ENCODE results near the gene CACNA2D3.

The CACNA2D3 gene

DNA sequence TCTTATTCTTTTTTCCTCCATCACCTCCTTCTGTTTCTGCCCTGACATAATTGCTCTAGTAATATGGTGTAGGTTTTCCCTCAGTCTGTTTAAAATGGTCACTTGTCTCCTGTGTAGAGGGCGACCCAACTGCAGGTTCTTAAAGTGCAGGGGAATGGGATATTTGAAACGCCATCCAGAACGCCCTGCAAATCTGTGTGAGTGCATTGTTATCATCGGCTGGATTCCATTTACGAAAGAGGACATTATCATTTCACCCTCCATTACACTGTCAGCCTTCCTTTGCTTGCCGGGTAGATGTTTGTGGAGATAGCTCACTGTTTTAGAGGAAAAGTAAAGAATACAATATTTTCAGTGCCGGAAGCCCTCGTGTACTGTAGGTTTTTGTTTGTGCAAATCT, 451.5 kb downstream of the CACNA2D3 start:
- no peak overlapping the region for H3K4me3 ChIP-seq (ENCODE audit: low read depth, low read length)
- H3K36me3 ChIP-seq (ENCODE audit: control insufficient read depth, insufficient read depth, low read length), result no peaks in the 10 kb centered on the region
- H3K27me3 ChIP-seq (ENCODE audit: control insufficient read depth, insufficient read depth, low read length), result no peaks in the 10 kb centered on the region
- no peak overlapping the region for H2AFZ ChIP-seq
- no peak overlapping the region for H3K9ac ChIP-seq
- H3K4me2 ChIP-seq (ENCODE audit: low read length), result no peak overlapping the region
- H3K9me3 ChIP-seq (ENCODE audit: control insufficient read depth, low read length), result no peaks in the 10 kb centered on the region
- TF ChIP-seq, protein P1, sequence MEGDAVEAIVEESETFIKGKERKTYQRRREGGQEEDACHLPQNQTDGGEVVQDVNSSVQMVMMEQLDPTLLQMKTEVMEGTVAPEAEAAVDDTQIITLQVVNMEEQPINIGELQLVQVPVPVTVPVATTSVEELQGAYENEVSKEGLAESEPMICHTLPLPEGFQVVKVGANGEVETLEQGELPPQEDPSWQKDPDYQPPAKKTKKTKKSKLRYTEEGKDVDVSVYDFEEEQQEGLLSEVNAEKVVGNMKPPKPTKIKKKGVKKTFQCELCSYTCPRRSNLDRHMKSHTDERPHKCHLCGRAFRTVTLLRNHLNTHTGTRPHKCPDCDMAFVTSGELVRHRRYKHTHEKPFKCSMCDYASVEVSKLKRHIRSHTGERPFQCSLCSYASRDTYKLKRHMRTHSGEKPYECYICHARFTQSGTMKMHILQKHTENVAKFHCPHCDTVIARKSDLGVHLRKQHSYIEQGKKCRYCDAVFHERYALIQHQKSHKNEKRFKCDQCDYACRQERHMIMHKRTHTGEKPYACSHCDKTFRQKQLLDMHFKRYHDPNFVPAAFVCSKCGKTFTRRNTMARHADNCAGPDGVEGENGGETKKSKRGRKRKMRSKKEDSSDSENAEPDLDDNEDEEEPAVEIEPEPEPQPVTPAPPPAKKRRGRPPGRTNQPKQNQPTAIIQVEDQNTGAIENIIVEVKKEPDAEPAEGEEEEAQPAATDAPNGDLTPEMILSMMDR (IDR thresholded peaks at IDR 0.05), result no peak
- H3K4me1 ChIP-seq, result no peaks in the 10 kb centered on the region
- H3K27ac ChIP-seq, result no peak overlapping the region
- H3K79me2 ChIP-seq, result no peaks in the 10 kb centered on the region

DNA sequence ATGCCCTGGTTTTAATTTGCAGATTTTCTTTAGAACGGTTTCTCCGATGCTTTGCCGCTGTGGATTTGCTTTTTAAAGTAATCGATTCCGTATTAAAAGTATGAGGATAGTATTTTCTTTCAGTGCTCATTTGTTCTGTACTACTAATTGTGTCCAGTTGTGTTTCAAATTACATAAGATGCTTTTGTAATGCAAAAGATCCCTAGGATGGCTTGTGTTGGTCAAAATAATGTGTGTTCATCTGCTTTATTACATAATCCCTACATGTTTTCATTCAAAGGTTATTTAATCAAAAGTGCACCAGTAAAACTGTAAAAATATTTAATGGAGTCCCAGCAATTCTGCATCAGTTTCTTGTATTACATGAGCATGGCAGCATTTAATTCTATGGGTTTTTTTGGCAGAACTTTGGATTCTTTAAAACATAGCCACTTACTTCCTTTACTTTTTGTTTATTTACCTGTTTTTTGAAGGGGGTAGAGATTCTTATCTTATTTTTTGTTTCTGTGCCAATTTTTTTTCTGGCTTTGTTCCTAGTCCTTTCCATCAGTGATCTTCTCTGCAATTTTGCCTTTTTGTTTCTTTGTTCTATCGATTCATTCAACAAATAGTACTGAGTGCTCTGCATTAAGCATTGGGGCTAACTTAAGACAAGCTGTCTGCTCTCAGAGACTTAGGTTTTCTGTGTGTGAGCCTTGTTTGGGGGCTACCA, 452.7 kb downstream of the CACNA2D3 start:
- no peaks in the 10 kb centered on the region for H3K9me3 ChIP-seq (ENCODE audit: control insufficient read depth, low read length)
- no peaks in the 10 kb centered on the region for H3K36me3 ChIP-seq (ENCODE audit: control insufficient read depth, insufficient read depth, low read length)
- no peak overlapping the region for H2AFZ ChIP-seq
- H3K27me3 ChIP-seq (ENCODE audit: control insufficient read depth, insufficient read depth, low read length), result no peaks in the 10 kb centered on the region
- H3K9ac ChIP-seq, result no peak overlapping the region
- H3K27ac ChIP-seq, result no peak overlapping the region
- H3K4me1 ChIP-seq, result no peaks in the 10 kb centered on the region
- TF ChIP-seq, protein P1 (IDR thresholded peaks at IDR 0.05), result no peak
- H3K4me3 ChIP-seq (ENCODE audit: low read depth, low read length), result no peak overlapping the region
- H3K79me2 ChIP-seq, result no peaks in the 10 kb centered on the region
- no peak overlapping the region for H3K4me2 ChIP-seq (ENCODE audit: low read length)

DNA sequence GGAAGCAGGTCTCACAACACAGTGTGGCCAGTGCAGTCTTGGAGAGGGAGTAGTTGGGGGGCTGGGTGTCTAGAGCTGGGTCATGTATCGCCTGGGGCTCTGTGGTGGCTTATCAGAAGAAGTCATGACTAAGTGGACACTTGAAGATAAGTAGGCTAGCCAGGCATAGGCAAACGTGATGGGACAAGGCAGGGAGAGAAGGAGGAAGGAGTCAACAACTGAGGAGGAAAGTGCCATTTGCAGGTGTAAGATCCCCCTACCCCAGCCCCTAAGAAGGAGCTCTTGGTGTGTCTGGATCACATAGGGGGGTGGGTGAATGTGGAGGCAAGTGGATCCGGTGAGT, 453.2 kb downstream of the CACNA2D3 start:
- Histone ChIP-seq H3K4me1 (no peaks in the 10 kb centered on the region), H3K9me3 (ENCODE audit: control insufficient read depth, low read length) (no peaks in the 10 kb centered on the region), H3K27me3 (ENCODE audit: control insufficient read depth, insufficient read depth, low read length) (no peaks in the 10 kb centered on the region), H3K4me2 (ENCODE audit: low read length) (no peak overlapping the region), H2AFZ (no peak overlapping the region), H3K27ac (no peak overlapping the region), H3K79me2 (no peaks in the 10 kb centered on the region), H3K9ac (no peak overlapping the region), H3K4me3 (ENCODE audit: low read depth, low read length) (no peak overlapping the region), H3K36me3 (ENCODE audit: control insufficient read depth, insufficient read depth, low read length) (no peaks in the 10 kb centered on the region)
- TF ChIP-seq, protein P1 (IDR thresholded peaks at IDR 0.05), result no peak

DNA sequence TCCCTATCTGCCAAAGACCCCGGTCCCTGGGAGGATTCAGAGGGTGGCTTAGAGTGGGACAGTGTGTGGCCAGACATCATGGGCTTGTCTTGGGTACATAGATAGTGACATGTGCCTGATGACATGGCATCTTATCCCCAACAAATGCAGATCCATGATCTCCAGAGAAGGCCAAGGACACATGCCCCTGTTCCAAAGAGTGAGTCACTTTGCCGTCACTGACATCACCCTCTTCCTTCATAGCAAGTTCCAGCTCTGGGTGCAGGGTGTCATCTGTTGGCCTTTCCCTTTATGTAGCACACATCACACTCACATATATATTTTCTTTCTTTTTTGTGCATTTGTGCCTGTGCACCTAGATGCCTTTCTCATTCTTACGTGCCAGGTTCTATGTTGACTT, 455.0 kb downstream of the CACNA2D3 start:
- Histone ChIP-seq H3K36me3 (ENCODE audit: control insufficient read depth, insufficient read depth, low read length) (no peaks in the 10 kb centered on the region), H3K79me2 (no peaks in the 10 kb centered on the region), H3K4me2 (ENCODE audit: low read length) (no peak overlapping the region), H3K4me3 (ENCODE audit: low read depth, low read length) (no peak overlapping the region), H3K27ac (no peak overlapping the region), H2AFZ (no peak overlapping the region), H3K27me3 (ENCODE audit: control insufficient read depth, insufficient read depth, low read length) (no peaks in the 10 kb centered on the region), H3K9me3 (ENCODE audit: control insufficient read depth, low read length) (no peaks in the 10 kb centered on the region), H3K4me1 (no peaks in the 10 kb centered on the region), H3K9ac (no peak overlapping the region)
- TF ChIP-seq, protein P1 (IDR thresholded peaks at IDR 0.05), result no peak

DNA sequence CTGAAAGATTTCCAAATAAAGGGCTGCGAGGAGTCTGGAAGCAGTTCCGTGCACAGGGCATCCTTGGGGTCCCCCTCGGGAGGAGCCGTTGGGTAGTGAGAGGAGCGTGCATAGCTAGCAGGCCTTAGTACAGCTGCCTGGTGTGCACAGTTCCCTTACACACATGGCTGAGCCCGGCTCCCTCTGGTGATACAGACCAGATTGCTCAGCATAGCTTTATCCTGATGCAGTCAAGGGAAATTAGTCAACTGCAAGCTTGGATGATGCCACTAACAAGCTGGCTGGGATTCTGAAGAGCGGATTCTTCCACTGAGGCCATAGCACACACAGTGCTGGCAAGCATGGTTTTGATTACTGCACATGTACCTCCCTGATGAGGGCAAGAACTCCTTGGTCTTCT, 456.1 kb downstream of the CACNA2D3 start:
- TF ChIP-seq, protein P1 (IDR thresholded peaks at IDR 0.05), result no peak
- no peaks in the 10 kb centered on the region for H3K27me3 ChIP-seq (ENCODE audit: control insufficient read depth, insufficient read depth, low read length)

More for the DNA sequence above, 456.1 kb downstream of the CACNA2D3 start:
- Histone ChIP-seq H3K4me1 (no peaks in the 10 kb centered on the region), H3K9me3 (ENCODE audit: control insufficient read depth, low read length) (no peaks in the 10 kb centered on the region), H3K4me3 (ENCODE audit: low read depth, low read length) (no peak overlapping the region), H3K27ac (no peak overlapping the region), H2AFZ (no peak overlapping the region), H3K79me2 (no peaks in the 10 kb centered on the region), H3K9ac (no peak overlapping the region), H3K4me2 (ENCODE audit: low read length) (no peak overlapping the region), H3K36me3 (ENCODE audit: control insufficient read depth, insufficient read depth, low read length) (no peaks in the 10 kb centered on the region)

Data from parathyroid adenoma (tissue), 2 donors.